HG03103 (cell line): ENCODE measurements around the gene THPO.

ENCODE experiments used
- ATAC-seq: cut with Tn5 transposase; IDR thresholded peaks from one replicate; pipeline ENCODE4 v1.9.1; 2021; ENCODE audit warnings: low read depth; ENCODE audit not compliant: unreplicated experiment

THPO gene

DNA sequence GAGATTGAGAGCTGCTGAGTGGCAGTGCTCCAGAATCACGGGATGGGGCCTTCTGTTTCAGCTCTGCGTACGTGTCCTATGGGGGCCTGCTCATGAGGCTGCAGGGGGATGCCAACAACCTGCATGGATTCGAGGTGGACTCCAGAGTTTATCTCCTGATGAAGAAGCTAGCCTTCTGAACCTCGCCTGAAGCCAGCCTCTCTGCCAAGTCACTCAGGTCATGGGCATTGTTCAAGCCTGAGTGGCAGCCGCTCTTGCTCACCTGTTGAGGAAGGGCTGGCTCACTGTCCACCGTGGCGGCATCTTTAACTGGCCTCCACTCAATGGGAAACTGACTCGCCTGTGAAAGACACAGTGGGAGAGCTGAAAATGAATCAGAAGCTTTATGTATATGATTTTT, 9.9 kb downstream of the THPO start:
- no peak for ATAC-seq

- ATAC-seq, result no peak
These were observed 11.3 kb downstream of the THPO start for GRCh38 chr3:184366619-184367289.

DNA sequence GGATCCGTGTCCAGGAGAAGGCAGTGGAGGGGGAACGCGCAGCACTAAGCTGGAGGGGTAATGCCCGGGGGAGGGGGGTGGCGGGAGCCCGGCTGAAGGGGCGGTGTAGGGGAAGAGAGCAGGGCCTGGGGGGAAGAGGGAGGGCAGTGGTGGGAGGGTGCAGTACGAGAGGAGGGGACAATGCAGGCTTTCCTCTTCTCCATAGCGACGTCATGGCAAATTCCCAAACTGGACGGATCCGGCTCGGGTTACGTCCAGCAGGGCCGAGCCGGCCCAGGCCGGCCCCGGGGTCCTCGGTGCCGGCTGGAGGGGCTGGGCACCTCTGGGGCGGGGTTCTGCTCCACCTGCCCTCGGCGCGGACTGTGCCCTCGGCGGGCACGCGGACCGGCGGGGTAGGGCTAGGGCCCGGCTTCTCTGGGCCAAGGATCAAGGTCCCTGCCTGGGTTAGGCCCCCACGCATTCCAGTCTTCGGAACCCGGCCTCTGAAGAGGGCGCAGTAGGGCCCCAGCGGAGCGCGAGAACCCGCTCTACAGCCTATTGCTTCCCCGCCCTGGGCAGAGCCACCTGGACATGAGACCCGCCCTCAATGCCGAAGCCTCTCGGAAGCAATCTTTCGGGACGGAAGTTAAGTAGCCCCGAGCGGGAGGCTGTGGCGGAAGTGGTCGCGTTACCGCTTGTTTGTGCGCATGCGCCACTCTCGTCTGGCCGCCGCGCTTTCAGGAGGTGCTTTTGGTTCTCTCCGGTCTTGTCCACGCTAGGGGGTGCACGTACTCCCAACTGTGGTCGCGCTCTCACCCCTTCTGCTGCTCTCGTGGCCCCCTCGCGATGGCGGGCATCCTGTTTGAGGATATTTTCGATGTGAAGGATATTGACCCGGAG, 15.1 kb downstream of the THPO start:
- ATAC-seq, result peak; percentile 83

- no peak for ATAC-seq
These were observed 15.9 kb downstream of the THPO start for GRCh38 chr3:184361932-184362667.

GRCh38 chr3:184361532-184361931, 16.5 kb downstream of the THPO start, which contains the start of the genes CLCN2 and POLR2H:
CLCN2 (minus strand) TSS chr3:184361605; CDS start chr3:184361479, 126 bp downstream.
POLR2H (plus strand) TSS chr3:184361710; CDS start chr3:184363493, 1,783 bp downstream.
- no peak for ATAC-seq

DNA sequence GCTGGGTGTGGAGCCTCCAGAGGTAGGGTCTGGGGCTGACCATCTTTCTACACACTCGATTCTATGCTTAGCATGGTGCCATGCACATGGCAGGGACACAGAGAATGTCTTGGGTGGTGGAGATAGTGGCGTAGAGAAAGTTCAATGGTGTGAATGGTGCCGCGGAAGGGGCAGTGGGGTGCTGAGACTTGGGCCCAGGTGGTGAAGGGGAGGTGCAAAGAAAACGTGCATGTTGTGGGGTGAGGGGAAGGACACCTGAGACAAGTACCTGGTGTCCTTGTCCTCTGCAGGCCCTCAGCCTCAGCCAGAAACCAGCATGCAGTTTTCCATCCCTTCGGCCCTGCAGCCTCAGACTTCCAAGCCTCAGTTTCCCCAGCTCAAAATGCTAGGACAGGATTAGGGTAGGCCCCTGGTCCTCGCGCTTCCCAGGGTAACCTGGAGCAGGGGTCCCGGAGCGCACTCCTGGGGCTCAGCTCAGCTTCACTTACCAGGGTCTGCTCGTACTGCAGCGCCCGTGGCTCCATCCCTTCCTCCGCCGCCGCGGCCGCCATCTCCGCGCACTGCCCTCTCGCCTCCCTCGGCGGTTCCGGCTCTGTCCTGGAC, 17.0 kb downstream of the THPO start:
- no peak for ATAC-seq

- no peak for ATAC-seq
These were observed 17.7 kb downstream of the THPO start for GRCh38 chr3:184360070-184360928.

DNA sequence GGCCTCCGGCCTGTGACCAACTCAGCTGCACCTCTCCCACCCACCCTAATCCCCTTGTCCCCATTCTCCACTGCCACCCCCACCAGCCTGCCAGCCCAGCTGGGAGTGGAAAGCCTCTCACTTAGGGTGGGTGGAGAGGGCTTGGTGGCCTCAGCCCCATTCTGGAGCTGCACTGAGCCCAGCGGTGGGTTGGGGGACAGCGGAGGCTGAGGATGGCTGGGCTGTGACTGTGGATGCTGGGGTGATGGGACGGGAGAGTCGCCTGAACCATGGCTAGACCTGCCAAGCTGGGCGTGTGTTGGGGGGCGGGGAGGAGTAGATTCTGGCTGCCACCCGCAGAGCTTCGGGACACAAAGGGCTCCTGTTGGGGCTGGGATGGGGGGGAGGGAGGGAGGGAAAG, 18.4 kb downstream of the THPO start:
- ATAC-seq, result no peak

DNA sequence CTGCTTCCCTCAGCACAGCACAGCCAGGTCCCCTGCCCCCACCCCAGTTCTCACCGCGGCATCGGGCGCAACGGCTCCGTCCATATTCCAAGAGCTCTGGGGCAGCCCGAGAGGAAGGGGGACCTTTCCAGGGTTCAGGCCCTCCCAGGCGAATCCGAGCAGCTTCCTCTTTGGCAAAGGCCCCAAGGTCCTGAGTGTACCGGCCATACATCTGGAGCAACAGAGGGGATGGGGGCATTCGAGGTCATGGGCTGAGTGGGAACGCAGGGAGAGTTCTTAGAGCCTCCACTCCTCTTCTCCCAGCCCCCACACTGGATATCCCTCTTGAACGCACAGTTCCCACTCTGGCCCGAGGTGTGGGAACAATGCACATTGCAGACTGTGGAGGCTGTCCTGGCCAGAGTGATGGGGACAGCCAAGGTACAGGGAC, 19.1 kb downstream of the THPO start:
- no peak for ATAC-seq

GRCh38 chr3:184358124-184358767, 19.8 kb downstream of the THPO start:
- no peak for ATAC-seq

- no peak for ATAC-seq
These were observed 20.5 kb downstream of the THPO start for GRCh38 chr3:184357248-184358123.

DNA sequence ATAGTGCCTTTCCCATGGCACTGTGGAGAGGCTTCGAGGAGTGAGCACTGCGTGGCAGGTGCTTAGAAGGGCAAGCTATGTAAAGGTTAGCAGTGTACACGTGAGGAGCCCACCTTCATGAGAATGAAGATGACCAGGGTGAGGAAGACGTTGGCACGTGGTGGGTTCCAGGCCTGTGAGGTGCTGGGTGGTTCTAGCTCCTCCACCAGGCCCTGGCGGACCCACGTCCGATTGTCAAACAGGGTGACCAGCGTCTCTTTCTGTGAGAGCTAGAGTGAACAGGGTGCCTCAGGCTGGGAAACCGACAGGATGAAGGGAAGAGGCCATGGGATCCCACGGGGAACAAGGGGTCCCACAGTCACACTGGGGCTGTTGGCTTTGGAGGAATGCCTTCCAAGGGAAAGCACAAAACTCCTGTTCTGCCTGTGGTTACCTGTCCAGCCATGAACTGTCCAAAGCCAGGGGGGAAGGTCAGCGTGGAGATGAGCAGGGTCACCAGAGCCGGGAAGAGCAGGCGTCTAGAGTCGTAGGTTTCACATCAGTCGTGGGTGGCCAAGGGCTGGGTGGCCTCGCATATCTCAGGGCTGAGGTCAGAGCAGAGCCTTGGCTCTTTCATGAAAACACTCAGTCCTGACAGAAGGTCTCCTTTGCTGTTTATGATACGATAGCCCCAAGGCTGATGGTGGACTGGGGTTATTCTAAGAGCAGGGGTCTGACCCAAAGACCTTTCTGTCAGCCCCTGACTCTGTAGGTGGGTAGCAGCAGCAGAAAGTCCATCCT, 22.6 kb downstream of the THPO start:
- no peak for ATAC-seq

- ATAC-seq, result no peak
These were observed 23.3 kb downstream of the THPO start for GRCh38 chr3:184354754-184355153.

- ATAC-seq, result no peak
These were observed 23.8 kb downstream of the THPO start for GRCh38 chr3:184354121-184354728.

DNA sequence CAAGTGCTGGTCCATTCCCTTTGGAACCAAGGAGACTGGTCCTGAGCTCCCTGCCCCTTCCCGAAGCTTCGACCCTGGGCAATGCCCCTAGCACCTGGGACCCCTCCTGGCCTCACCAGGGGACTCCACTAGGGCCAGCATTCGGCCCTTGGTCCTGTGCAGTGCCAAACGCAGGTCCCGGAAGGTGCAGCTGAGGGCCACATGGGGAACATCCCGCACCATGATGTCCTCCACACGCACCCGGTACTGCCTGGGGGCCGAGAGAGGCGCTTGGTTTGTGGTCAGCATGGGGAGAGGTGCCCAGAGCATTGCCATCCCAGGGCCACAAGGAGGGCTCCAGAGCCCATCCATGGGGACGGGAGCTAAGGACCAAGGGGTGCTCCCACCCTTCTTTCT, 24.5 kb downstream of the THPO start:
- no peak for ATAC-seq

GRCh38 chr3:184352897-184353545, 25.0 kb downstream of the THPO start:
- no peak for ATAC-seq
